CD14-positive monocyte (primary cell): Measurements from ENCODE around the gene ATP2C2. TPM values are rescaled to one million over a fixed set of nuclear protein-coding genes. Genes with fewer than 3 reads are reported as not detected.

Source experiments
- DNase-seq, 3 donors: peaks; one replicate each; pipeline ENCODE4 v3.0.0-alpha.2; 2011 to 2022
- H2AFZ ChIP-seq: 2 replicates; pipeline ENCODE4 v1.6.0; 2012; ENCODE audit warnings: mild to moderate bottlenecking, low read depth, low read length, inconsistent platforms; ENCODE audit not compliant: insufficient read depth, poor library complexity, severe bottlenecking
- H3K27ac ChIP-seq, 2 donors: 1 replicate in 1 of 2; 2 replicates in 1 of 2; pipeline ENCODE4 v1.5.1; 2012 to 2013; ENCODE audit warnings: low read length in 2 of 2, control low read depth in 1 of 2, inconsistent platforms in 1 of 2, low read depth in 1 of 2, mild to moderate bottlenecking in 1 of 2
- H3K27me3 ChIP-seq, 2 donors: one replicate each; pipeline versions ENCODE4 v1.6.0 to v1.6.1; 2011 to 2013; ENCODE audit warnings: low read length in 2 of 2; ENCODE audit not compliant: control insufficient read depth in 2 of 2, insufficient read depth in 2 of 2
- H3K36me3 ChIP-seq, 2 donors: replicated peaks in 1 of 2; 1 replicate in 1 of 2; 2 replicates in 1 of 2; pipeline versions ENCODE4 v1.5.1 to v1.6.1; 2012 to 2013; ENCODE audit warnings: low read length in 2 of 2, control low read depth in 1 of 2, inconsistent platforms in 1 of 2, mild to moderate bottlenecking in 1 of 2; ENCODE audit not compliant: insufficient read depth in 2 of 2, control insufficient read depth in 1 of 2
- H3K4me1 ChIP-seq, 2 donors: 1 replicate in 1 of 2; 2 replicates in 1 of 2; pipeline versions ENCODE4 v1.5.1 to v1.6.1; 2012 to 2013; ENCODE audit warnings: low read length in 2 of 2, control low read depth in 1 of 2, inconsistent platforms in 1 of 2, mild to moderate bottlenecking in 1 of 2, moderate library complexity in 1 of 2; ENCODE audit not compliant: insufficient read depth in 2 of 2, control insufficient read depth in 1 of 2
- H3K4me2 ChIP-seq: replicated peaks from 2 replicates; pipeline ENCODE3; 2012; ENCODE audit warnings: low read length, moderate library complexity, mild to moderate bottlenecking; ENCODE audit not compliant: poor library complexity, severe bottlenecking; ENCODE audit errors: extremely low read depth
- H3K4me3 ChIP-seq, 3 experiments: fragments of 200-600 bp in 1 of 3; sonication (generic) in 1 of 3; replicated peaks in 1 of 3; 1 replicate in 2 of 3; 2 replicates in 1 of 3; pipeline ENCODE4 v1.5.1; 2011 to 2013; ENCODE audit warnings: low read length in 3 of 3, mild to moderate bottlenecking in 3 of 3, control low read depth in 2 of 3, low read depth in 2 of 3, inconsistent platforms in 1 of 3, moderate library complexity in 1 of 3
- H3K79me2 ChIP-seq: 2 replicates; pipeline ENCODE4 v1.6.0; 2012; ENCODE audit warnings: mild to moderate bottlenecking, control low read depth, inconsistent platforms, low read length, moderate library complexity; ENCODE audit not compliant: insufficient read depth
- H3K9ac ChIP-seq: 2 replicates; pipeline ENCODE4 v1.6.0; 2017; ENCODE audit warnings: low read length, mild to moderate bottlenecking; ENCODE audit not compliant: insufficient read depth, poor library complexity, severe bottlenecking
- H3K9me3 ChIP-seq, 2 donors: replicated peaks in 1 of 2; 1 replicate in 1 of 2; 2 replicates in 1 of 2; pipeline versions ENCODE4 v1.5.1 to v1.6.1; 2012 to 2013; ENCODE audit warnings: low read length in 2 of 2, control low read depth in 1 of 2; ENCODE audit not compliant: control insufficient read depth in 1 of 2, insufficient read depth in 1 of 2
- H4K20me1 ChIP-seq: 2 replicates; pipeline ENCODE4 v1.6.0; 2012; ENCODE audit warnings: mild to moderate bottlenecking, low read length, control low read depth, moderate library complexity; ENCODE audit not compliant: insufficient read depth
- H3K27ac Mint-ChIP-seq, 7 donors: one replicate each; pipeline ENCODE4 v1.8.0; 2020; ENCODE audit warnings: mild to moderate bottlenecking in 7 of 7, mixed read lengths in 7 of 7, moderate library complexity in 6 of 7, inconsistent platforms in 2 of 7
- H3K27me3 Mint-ChIP-seq, 3 donors: one replicate each; pipeline ENCODE4 v1.8.0; 2021 to 2022; ENCODE audit warnings: low read depth in 3 of 3, mild to moderate bottlenecking in 3 of 3, mixed read lengths in 3 of 3, moderate library complexity in 3 of 3, inconsistent platforms in 1 of 3
- H3K36me3 Mint-ChIP-seq, 2 donors: one replicate each; pipeline ENCODE4 v1.8.0; 2020; ENCODE audit warnings: mixed read lengths in 2 of 2, inconsistent platforms in 1 of 2, mild to moderate bottlenecking in 1 of 2
- H3K4me1 Mint-ChIP-seq: one replicate; pipeline ENCODE4 v1.8.0; 2020; ENCODE audit warnings: mild to moderate bottlenecking, mixed read lengths
- H3K4me3 Mint-ChIP-seq, 2 donors: one replicate each; pipeline ENCODE4 v1.8.0; 2020; ENCODE audit warnings: mild to moderate bottlenecking in 2 of 2, mixed read lengths in 2 of 2, moderate library complexity in 1 of 2
- H3K9me3 Mint-ChIP-seq, 7 donors: one replicate each; pipeline ENCODE4 v1.8.0; 2020 to 2022; ENCODE audit warnings: mixed read lengths in 7 of 7, mild to moderate bottlenecking in 6 of 7, moderate library complexity in 6 of 7, inconsistent platforms in 2 of 7
- CTCF ChIP-seq: fragments of 200-600 bp; IDR thresholded peaks from one replicate; pipeline ENCODE4 v1.8.0; 2022; ENCODE audit warnings: antibody characterized with exemption, mild to moderate bottlenecking
- WGBS: methylation state at CpG from one replicate; pipeline ENCODE4 v1.1.5; 2013; ENCODE audit warnings: missing lambda C conversion rate; ENCODE audit not compliant: insufficient coverage; 5-methylcytosine and 5-hydroxymethylcytosine counted together
- intact Hi-C, 2 donors: fragments of 100-400 bp; cut with micrococcal nuclease; formaldehyde crosslinking; loops; one replicate each; pipeline versions ENCODE4 v1.15.0 to v1.15.1; 2023
- polyA plus RNA-seq, 3 donors: library from polyadenylated mRNA; depleted of rRNA in 1 of 3; unstranded in 2 of 3; stranded (reverse) in 1 of 3; fragments of 300-500 nt in 2 of 3; fragments of >200 nt in 1 of 3; fragmentation: Illumina TruSeq in 2 of 3; gene quantifications; 1 replicate in 2 of 3; 2 replicates in 1 of 3; pipeline ENCODE4 v1.2.3, GENCODE V29; 2012 to 2021

ATP2C2 gene
- polyA plus RNA-seq, 3 donors, result 0.05 TPM; not detected in 2

- Histone ChIP-seq H3K27me3 (peaks cover 0 to 2% of the 10 kb centered on the region in 2 donors), H3K27ac (no peak overlapping the region), H3K4me2 (no peak overlapping the region), H3K4me3 (no peak overlapping the region), H4K20me1 (no peaks in the 10 kb centered on the region), H3K9ac (no peak overlapping the region), H3K79me2 (no peaks in the 10 kb centered on the region), H3K9me3 (no peaks in the 10 kb centered on the region), H3K36me3 (no peaks in the 10 kb centered on the region), H2AFZ (no peak overlapping the region), H3K4me1 (no peaks in the 10 kb centered on the region)
- H3K27me3 Mint-ChIP-seq, result peaks cover 22 to 27% (median 24%) of the 10 kb centered on the region in 3 donors
- no peaks in the 10 kb centered on the region for H3K4me1 Mint-ChIP-seq
- H3K4me3 Mint-ChIP-seq, result no peak overlapping the region
- TF ChIP-seq CTCF, result no peak
- no peak overlapping the region for H3K27ac Mint-ChIP-seq
- 80% methylated on average over 5 of the region's 10 CpGs for WGBS
- peaks cover 0 to 3% (median 0%) of the 10 kb centered on the region in 7 donors for H3K9me3 Mint-ChIP-seq
- H3K36me3 Mint-ChIP-seq, result no peaks in the 10 kb centered on the region
- intact Hi-C loops, result no loop called here
- DNase-seq, result no peak
These were observed 40.0 kb downstream of the ATP2C2 start for GRCh38 chr16:84408314-84408690.

- no peaks in the 10 kb centered on the region for H3K4me1 ChIP-seq
- no peaks in the 10 kb centered on the region for H4K20me1 ChIP-seq
- Mint-ChIP-seq H3K4me1 (no peaks in the 10 kb centered on the region), H3K9me3 (peaks cover 0 to 2% (median 0%) of the 10 kb centered on the region in 7 donors), H3K27ac (peak overlapping the region in 1 of 7 donors; percentile 1), H3K36me3 (no peaks in the 10 kb centered on the region), H3K4me3 (no peak overlapping the region), H3K27me3 (peaks cover 22 to 27% (median 24%) of the 10 kb centered on the region in 3 donors)
- H3K79me2 ChIP-seq, result no peaks in the 10 kb centered on the region
- H2AFZ ChIP-seq, result no peak overlapping the region
- no peak overlapping the region for H3K4me3 ChIP-seq
- no peak for DNase-seq
- TF ChIP-seq CTCF, result no peak
- peaks cover 0 to 2% of the 10 kb centered on the region in 2 donors for H3K27me3 ChIP-seq
- no peak overlapping the region for H3K4me2 ChIP-seq
- no peak overlapping the region for H3K27ac ChIP-seq
- no CpG with 5 or more reads among the region's 2 CpGs for WGBS
- no peaks in the 10 kb centered on the region for H3K36me3 ChIP-seq
- no peaks in the 10 kb centered on the region for H3K9me3 ChIP-seq
- intact Hi-C loops, result no loop called here
- no peak overlapping the region for H3K9ac ChIP-seq
These were observed 40.5 kb downstream of the ATP2C2 start for GRCh38 chr16:84408856-84409255.
